CD4-positive, alpha-beta T cell treated with Interleukin-6 for 4 hours (primary cell): Measurements from ENCODE around the gene PJA1.
A peak's percentile ranks its signal among the peaks of the same experiment; 100 is the strongest.

Source experiments
- DNase-seq: peaks from one replicate; pipeline ENCODE4 v3.0.0-alpha.2; 2020; ENCODE audit warnings: mixed read lengths

Gene PJA1

GRCh38 chrX:69163936-69164741 is 1.1 kb downstream of the PJA1 start:
- DNase-seq = peak; percentile 74

- peak; percentile 12 for DNase-seq
Measured at GRCh38 chrX:69162361-69162865, 2.8 kb downstream of the PJA1 start.

GRCh38 chrX:69161786-69162349 is 3.4 kb downstream of the PJA1 start:
- DNase-seq = no peak

- no peak for DNase-seq
Measured at GRCh38 chrX:69161371-69161770, 3.9 kb downstream of the PJA1 start.

GRCh38 chrX:69158166-69158980 is 6.9 kb downstream of the PJA1 start:
- peak; percentile 50 for DNase-seq

- DNase-seq = no peak
Measured at GRCh38 chrX:69156638-69157037, 8.6 kb downstream of the PJA1 start.

- DNase-seq = no peak
Measured at GRCh38 chrX:69155786-69156520, 9.3 kb downstream of the PJA1 start.

- DNase-seq = no peak
Measured at GRCh38 chrX:69154051-69154450, 11.2 kb downstream of the PJA1 start.

- DNase-seq = no peak
Measured at GRCh38 chrX:69153060-69153730, 12.1 kb downstream of the PJA1 start.

GRCh38 chrX:69152417-69152841 is 12.8 kb downstream of the PJA1 start:
- no peak for DNase-seq

GRCh38 chrX:69151866-69152284 is 13.4 kb downstream of the PJA1 start:
- DNase-seq = no peak

GRCh38 chrX:69150281-69150960 is 14.8 kb downstream of the PJA1 start:
- no peak for DNase-seq

- no peak for DNase-seq
Measured at GRCh38 chrX:69149466-69150280, 15.6 kb downstream of the PJA1 start.

- DNase-seq = no peak
Measured at GRCh38 chrX:69148946-69149345, 16.3 kb downstream of the PJA1 start.

GRCh38 chrX:69146739-69147138 is 18.5 kb downstream of the PJA1 start:
- DNase-seq = no peak

- no peak for DNase-seq
Measured at GRCh38 chrX:69145714-69146113, 19.5 kb downstream of the PJA1 start.

- DNase-seq = no peak
Measured at GRCh38 chrX:69144838-69145680, 20.2 kb downstream of the PJA1 start.

- DNase-seq = no peak
Measured at GRCh38 chrX:69143530-69143929, 21.7 kb downstream of the PJA1 start.

GRCh38 chrX:69142788-69143469 is 22.3 kb downstream of the PJA1 start:
- DNase-seq = no peak
